SK-N-SH treated with all-trans-retinoic acid at 6 μM for 48 hours (cell line): Measurements from ENCODE around the gene EPHA8.

ENCODE experiments used
- CREB5 ChIP-seq: fragments of 250-450 bp; sonication (Bioruptor Pico); IDR thresholded peaks from 2 replicates; pipeline ENCODE4 v1.5.1; 2020; ENCODE audit warnings: low read depth, mild to moderate bottlenecking, moderate library complexity
- PATZ1 ChIP-seq: fragments of 250-450 bp; sonication (Bioruptor Pico); IDR thresholded peaks from 2 replicates; pipeline ENCODE4 v1.8.0; 2020; ENCODE audit warnings: mild to moderate bottlenecking, moderate library complexity, borderline replicate concordance
- RARB ChIP-seq: fragments of 250-450 bp; sonication (Bioruptor Pico); IDR thresholded peaks from 2 replicates; pipeline ENCODE4 v1.8.0; 2021; ENCODE audit warnings: mild to moderate bottlenecking, moderate library complexity
- SNAI2 ChIP-seq: fragments of 250-450 bp; sonication (Bioruptor Pico); IDR thresholded peaks from 2 replicates; pipeline ENCODE4 v1.5.0; 2020; ENCODE audit warnings: mild to moderate bottlenecking, moderate library complexity
- TCF4 ChIP-seq: fragments of 250-450 bp; sonication (Bioruptor Pico); IDR thresholded peaks from 2 replicates; pipeline ENCODE4 v1.8.0; 2021; ENCODE audit warnings: mild to moderate bottlenecking, moderate library complexity, borderline replicate concordance
- ZFP3 ChIP-seq: fragments of 250-450 bp; sonication (Bioruptor Pico); IDR thresholded peaks from 2 replicates; pipeline ENCODE4 v1.5.0; 2020; ENCODE audit warnings: mild to moderate bottlenecking, moderate library complexity
- ZNF565 ChIP-seq: fragments of 450-650 bp; formaldehyde crosslinking; conservative IDR thresholded peaks from 2 replicates; pipeline ENCODE4 v1.5.0; 2020; ENCODE audit warnings: low read depth, mild to moderate bottlenecking, moderate library complexity
- TF ChIP-seq, protein P1 (sequence below): fragments of 250-450 bp; sonication (Bioruptor Pico); IDR thresholded peaks from 2 replicates; pipeline ENCODE4 v1.8.0; 2021; ENCODE audit warnings: low read depth, mild to moderate bottlenecking, moderate library complexity, borderline replicate concordance

DNA sequence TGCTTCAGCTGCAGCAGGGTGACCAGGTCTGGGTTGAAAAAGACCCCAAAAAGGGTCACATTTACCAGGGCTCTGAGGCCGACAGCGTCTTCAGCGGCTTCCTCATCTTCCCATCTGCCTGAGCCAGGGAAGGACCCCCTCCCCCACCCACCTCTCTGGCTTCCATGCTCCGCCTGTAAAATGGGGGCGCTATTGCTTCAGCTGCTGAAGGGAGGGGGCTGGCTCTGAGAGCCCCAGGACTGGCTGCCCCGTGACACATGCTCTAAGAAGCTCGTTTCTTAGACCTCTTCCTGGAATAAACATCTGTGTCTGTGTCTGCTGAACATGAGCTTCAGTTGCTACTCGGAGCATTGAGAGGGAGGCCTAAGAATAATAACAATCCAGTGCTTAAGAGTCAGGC lies 76.0 kb downstream of the EPHA8 start:
- no peak for TF ChIP-seq ZFP3
- no peak for TF ChIP-seq SNAI2 (CRISPR knock-in tag)
- no peak for TF ChIP-seq TCF4 (CRISPR knock-in tag)
- no peak for TF ChIP-seq CREB5
- no peak for TF ChIP-seq ZNF565 (CRISPR knock-in tag)
- no peak for TF ChIP-seq PATZ1
- no peak for TF ChIP-seq RARB (CRISPR knock-in tag)
- TF ChIP-seq, protein P1, sequence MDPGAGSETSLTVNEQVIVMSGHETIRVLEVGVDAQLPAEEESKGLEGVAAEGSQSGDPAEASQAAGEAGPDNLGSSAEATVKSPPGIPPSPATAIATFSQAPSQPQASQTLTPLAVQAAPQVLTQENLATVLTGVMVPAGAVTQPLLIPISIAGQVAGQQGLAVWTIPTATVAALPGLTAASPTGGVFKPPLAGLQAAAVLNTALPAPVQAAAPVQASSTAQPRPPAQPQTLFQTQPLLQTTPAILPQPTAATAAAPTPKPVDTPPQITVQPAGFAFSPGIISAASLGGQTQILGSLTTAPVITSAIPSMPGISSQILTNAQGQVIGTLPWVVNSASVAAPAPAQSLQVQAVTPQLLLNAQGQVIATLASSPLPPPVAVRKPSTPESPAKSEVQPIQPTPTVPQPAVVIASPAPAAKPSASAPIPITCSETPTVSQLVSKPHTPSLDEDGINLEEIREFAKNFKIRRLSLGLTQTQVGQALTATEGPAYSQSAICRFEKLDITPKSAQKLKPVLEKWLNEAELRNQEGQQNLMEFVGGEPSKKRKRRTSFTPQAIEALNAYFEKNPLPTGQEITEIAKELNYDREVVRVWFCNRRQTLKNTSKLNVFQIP: no peak
